SKM-1 (cell line): ENCODE measurements around the gene PER2.

Source experiments
- DNase-seq: peaks from one replicate; lab custom pipeline; 2025; ENCODE audit not compliant: unreplicated experiment; lab: John Stamatoyannopoulos, UW

Gene PER2

DNA sequence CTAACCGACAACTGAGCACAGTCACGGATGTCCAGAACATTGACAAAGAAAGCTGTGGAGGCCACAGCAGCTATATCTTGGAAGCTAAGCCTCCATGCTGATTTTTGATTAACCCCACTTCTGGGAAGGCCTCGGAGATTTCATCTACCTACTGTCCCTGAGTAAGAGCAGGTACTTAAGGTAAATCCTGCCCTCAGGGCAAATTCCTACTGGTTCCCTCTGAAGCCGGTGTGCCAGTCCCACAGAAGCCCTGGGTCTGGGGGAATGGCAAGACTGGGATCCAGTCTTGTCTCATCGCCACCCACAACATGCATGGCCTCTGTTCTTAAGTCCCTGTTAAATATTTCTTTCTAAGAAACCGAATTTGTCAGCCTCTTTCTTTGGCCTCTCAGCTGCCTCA lies 18.7 kb downstream of the PER2 start:
- DNase-seq = no peak

DNA sequence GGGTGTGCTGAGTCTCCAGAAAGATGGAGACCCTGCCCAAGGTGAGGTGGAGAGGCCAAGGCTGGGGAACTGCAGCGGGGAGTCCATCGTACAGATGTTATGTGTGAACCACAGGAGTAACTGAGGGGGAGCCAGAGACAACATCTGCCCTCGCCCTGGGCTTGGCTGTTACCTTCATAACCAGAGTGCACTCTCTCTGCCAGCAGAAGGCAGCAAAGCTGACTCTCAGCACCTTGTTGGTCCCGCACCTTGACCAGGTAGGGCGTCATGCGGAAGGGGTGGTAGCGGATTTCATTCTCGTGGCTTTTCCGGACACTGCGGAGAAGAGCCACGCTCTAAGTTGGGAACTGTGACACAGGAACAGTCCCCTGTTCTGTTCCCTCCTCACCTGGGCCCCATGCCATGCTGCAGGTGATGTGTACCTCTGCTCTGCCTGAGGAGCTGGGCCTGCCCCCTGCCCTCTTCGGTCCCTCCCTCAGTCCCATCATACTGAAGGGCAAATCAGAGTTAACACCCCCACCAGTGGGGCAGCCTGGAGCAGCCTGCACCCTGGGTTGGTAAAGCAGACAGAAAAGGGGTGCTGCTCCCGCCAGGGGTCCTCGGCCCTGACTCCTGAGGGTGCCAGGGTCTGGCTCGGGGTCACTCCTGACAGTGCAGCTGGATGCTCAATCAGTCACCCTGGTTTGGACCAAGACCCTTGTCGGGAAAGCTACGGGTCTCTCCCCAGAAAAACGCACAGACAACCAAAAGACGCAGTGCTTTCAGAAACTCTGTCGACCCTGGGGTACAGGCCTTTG lies 20.3 kb downstream of the PER2 start:
- DNase-seq = no peak

DNA sequence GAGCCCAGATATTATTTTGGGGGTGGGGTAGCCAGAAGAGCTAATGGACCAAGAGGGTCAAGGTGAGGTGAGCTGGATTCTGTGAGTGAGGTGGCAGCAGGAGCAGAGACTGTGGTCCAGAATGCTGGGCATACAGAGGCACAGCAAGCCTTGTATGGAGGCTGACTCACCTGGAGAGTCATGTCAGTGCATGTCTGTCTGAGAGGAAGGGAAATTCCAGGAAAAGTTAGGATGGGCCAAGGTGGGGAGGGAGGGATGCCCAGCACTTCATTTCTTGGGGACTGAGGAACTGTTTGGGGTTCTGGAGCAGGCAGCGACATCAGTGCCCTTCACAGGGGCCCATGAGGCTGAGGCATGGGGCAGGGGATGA lies 21.1 kb downstream of the PER2 start:
- no peak for DNase-seq

DNA sequence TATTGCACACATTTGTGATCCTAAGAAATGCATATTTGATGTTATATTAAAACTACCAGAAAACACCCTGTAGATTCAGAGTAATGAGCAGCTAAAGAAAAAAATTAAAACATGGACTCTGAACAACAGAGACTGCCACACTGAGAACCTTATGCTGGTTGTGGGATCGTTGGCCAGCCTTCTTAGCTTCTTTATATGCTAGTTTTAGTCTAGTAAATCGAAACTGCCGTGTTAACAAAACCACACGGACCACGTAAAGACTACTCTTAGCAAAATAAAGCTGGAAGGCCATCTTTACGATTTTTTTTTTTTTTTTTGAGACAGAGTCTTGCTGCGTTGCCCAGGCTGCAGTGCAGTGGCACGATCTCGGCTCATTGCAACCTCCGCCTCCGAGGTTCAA lies 22.8 kb downstream of the PER2 start:
- DNase-seq = no peak

DNA sequence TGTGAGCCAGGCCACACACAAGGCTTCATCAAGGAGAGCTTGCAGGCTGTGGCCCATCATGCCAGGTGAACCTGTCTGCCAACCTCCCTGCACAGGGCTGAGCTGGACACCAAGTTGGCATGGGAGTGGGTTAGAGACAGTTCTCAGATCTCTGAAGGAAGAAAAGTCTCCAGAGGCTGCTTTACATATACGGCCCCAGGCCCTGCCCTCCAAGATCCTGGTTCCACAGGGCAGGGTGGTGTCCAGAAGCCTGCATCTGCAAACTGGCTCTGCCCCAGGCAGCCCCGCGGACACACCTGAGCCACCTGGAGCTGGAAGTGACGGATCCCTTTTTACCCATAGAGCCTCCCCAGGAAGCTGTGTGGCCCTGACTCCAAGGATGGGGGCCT lies 24.3 kb downstream of the PER2 start:
- no peak for DNase-seq

DNA sequence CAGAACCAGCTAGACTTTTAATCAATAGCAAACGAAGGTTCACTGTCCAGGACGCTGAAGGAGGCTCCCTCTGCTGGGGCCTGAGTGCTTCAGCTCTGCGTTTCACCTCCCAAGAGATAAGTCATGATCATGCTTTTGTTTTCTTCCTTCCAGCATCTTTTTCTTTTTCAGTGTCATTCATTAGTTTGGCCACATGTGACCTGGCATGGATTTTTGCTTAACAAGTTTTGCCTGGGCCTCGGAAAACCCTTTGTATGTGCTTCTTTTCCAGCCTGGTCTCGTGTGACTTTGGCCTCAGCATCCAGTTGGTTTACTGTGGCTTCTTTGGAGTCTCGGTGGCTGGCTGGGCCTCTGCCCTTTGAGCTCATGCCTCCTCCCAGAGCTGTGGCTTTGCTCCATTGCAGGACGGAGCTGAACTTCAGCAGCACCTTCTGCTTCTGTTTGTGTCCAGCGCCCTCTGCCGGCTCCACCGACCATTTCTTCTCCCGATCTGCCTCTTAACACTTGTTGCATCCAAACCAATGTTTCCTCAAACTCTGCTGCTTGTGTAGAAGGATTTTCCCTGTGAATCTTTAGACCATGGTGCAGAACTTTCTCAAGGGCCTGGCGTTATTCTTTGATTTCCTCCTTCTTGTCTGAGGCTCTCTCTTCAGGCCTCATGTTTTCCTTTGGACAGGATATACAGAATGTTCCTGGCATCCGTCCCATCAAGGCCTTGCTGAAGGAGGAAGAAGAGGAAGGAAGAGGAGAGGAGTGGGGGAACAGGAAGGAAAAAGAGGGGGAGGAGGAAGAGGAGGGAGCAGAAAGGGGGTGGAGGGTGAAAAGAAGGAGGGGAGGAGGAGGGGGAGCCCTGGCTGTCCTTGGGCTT lies 25.0 kb downstream of the PER2 start:
- DNase-seq = peak; percentile 74

DNA sequence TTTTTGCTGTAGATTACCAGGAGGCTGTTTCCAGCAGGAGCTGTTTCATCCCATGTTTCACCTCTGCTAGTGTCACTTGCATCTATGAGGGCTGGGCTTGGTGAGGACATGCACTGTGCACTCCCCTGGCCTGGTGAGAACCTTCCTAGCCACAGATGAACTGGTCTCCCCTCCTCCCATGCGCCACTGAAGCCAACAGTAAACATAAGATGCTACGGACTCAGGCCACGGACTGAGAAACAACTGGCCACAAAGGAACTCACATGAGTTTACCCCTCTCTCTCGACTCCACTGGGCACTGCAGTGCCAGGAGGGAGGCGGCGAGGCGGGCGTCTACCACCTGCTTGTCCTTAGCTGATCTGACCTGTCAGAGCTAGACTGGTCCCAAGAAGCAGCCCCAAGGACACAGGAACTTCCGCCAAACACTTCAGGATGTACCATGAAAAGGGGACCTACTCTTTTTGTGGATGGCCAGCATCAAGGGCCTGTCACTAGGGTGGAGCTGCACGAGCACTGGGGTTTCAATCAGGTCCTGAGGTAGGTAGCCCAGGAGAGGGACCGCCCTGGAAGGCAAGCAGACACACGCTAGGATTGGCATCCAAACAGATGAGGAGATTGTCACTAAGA lies 25.8 kb downstream of the PER2 start:
- no peak for DNase-seq

DNA sequence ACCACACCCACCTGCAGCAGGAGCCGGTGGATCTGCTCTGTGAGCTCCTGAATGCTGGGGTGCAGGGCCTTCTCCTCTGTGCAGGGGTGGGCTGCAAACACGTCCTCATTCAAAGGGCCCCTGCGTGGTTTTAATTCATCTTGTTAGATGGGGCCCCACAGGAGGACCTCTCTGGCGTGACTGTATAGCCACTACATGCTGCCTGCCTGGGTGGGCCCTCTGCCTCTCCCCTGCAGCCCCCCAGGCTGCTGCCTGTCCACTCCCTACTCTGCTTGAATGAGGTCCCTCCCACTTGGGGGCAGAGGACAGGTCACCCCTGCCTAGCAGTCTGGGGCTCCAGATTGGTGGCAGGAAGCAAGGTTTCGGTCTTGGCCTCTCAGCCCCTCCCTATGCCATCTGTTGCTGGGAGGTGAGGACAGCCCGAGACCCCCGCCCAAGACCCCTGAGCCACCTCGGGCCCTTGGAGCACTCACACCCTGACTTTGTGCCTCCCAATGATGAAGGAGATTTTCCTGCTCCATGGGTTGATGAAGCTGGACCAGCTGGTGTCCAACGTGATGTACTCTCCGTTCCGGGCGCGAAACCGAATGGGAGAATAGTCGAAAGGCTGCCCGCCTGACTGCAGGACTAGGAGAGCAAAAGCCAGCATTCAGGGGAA lies 26.6 kb downstream of the PER2 start:
- DNase-seq = no peak

DNA sequence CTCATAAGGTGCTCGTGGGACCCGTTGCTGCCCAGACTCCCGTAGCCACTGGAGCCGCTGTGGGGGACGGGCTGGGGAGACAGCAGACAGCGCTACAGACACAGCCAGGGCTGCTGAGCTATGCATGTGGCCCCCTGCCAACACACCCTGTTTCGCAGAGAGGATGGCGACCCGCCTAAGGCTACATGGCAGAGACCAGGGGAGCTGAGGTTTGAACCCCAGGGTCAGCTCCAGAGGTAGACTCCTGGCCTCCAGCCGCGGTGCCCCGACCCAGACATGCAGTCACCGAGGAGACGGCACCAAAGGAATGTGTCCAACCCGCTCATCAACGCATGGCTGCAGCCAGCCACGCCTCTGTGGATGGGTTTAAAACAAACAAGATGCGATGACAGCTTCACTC lies 27.5 kb downstream of the PER2 start:
- no peak for DNase-seq

DNA sequence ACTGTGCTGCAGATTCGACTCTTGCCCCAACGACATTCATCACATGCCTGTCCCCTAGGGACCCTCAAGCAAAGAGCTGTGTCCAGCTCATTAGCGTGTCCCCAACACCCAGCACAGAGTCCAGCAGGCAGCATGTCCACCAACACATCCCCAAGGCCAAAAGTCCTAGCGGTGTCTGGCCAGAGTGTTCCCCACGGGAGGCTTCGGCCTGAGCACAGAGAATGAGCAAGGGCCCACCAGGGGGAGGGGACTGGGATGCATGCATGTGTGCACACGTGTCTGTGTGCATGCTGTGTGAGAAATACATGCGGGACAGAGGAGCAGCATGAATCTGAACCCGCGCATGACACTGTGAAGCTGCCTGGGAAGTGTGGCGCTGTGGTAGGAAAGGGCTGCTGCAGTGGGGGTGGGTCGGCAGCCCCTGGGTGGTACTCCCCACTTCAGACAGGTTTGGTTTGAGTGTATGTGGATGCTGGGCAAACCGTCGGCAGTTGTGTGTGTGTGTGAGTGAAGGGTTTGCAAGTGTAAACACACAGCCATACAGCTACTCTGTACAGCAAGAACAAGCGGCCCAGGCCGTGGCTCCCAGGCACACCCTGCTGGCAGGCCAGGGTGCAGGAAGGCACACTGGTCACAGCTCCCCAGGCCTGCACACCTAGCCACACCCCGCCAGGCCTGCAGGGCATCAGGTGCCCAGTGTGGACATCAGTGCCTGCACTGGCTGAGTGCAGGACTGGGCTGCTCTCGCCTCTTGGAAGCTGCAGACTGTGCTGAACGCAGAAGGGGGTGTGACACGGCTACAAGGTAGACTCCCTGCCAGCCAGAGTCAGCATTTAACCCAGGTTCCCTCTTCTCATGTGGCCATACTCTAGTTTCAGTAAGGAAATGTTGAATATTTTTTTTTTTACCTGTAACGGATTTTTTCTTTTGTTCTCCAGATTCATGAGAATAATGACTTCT lies 29.1 kb downstream of the PER2 start:
- no peak for DNase-seq

DNA sequence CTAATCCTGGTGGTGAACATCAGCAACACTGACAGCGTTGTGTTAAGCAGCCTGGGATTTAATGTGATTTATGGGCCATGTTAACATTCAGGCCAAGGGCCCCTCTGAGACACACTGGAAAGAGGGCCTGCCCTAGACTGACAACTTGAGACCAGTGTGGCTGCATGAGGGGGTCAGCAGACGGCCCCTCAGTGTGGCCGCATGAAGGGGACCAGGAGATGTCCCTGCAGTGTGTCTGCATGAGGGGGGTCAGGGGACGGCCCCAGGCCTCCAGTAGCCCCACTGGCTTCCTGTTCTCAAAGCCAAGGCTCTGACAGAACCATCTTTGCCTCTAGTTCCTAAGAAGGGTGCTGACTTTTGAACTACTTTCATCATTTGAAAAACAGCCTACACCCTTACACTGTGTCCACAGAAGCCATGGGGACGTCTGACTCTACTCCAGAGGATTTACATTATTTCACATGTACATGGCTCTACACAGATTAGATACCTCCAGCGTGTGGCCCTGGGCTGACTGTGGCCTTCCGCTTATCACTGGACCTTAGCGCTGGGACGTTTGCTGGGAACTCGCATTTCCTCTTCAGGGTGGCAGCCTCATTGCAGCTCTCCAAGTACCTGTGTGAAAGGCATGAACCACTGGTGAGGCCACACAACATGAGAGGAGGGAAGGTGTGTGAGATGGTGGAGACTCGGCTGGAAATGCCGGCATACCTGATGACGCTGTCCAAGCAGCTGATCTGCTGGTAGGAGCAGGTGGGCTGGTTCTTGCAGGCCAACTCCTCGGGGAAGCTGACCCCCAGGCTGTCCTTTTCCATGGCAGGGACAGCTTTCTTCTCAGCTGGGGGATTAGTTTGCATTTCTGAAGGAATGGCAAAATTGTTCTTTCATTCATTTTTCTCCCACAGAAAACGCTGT lies 30.4 kb downstream of the PER2 start:
- no peak for DNase-seq

DNA sequence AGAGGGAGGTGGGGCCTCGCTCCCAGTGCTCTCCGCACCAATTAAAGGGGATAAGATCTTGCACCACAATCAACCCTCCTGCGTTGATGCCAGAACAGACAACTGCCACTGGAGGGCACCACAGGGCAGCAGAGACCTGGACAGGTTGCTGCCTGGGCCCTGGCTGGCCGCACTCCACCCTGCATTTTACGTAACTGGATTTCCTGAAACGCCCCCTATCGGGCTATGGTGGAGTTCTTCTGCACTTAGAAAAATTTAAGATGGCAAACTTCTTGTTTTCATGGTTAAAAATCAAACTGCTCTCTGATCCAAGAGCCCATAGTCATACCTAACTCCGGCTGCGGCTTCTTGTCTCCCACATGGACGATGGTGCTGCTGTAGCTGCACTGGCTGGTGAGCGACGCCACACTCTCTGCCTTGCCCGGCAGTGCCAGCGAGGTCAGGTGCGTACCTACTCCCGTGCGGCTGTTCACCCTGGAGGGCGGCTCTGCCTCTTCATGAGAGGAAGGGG lies 31.8 kb downstream of the PER2 start:
- DNase-seq = peak; percentile 79

DNA sequence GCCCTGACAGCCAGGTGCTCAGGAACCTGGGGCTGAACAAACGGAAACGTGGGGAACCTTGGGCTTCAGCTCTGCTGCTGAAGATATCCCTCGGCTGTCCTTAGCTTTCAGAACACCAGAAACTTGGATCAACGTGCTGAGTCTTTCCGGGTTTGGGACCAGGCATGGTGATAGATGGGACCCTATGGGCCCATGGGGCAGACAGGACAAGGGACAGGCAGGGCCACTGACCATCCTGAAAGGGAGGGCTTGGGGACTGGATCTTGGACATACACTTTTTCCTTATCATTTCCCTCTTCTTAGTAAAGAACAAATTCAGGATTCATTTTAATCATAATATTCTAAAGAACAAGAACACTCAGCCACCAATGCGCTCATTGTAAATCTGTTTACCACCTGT lies 32.3 kb downstream of the PER2 start:
- no peak for DNase-seq

DNA sequence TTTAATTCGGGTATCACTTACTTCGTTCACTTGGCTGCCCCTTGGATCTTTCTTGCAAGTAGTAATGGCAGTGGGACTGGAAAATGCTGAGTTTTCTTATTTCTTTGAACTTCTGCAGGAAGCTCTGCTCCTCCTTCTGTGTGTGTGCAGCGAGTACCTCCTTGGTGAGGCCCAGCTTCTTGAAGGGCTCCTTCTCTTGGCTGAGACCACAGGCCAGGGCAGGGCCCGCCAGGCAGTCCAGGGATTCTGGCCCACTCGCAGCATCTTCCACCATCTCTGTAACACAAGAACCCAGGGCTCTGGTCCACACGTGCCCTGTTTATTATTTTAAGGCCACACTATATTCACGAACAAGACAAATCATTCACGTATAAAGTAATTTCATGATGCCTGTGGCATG lies 32.8 kb downstream of the PER2 start:
- DNase-seq = no peak

DNA sequence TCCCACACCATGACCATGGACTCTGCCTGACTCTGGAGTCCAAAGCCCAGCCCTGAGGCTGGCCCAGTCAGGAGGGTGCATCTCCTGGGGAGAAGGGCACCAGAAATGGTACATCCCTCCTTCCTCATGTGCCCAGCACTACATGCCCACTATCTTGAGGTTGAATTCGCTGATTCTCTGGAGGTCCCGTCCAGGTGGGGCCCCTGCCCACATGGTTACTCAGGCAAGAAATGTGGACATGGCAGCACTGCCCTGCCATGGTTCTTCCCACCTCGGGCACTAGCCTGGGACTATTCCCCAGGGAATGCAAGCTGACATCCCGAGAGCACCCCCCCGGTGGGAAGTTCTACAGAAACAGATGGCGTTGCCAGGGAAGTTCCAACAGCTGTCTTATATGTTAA lies 33.3 kb downstream of the PER2 start:
- no peak for DNase-seq

DNA sequence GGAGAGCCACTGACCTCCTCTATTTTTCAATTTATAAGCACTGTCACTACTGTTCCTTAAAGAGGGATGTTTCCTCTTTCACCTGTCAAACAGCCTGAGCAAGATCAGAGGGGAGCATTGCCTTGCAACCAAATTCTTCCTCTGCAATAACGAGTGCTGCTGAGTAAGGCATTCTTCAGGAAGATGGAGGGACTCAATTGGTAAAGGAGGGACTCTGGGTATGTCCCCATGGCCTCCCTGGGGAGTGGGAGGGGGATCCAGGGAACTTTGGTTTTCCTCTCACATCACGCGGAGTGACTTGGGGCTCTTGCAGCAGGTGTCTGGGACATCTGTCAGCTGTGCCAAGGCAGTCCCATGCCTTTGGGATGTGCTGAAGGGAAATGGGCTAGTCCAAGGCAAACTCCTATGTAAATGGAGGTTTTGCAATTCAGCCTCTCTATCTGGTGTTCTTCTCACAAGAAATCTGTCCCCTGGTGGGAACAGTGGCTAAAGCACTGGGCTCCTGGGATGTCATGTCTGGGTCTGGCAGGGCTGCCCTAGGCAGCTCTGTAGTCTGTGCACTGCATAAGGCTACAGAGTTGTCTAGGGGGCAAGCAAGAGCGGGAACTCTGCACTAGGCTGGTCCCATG lies 34.2 kb downstream of the PER2 start:
- DNase-seq = no peak

DNA sequence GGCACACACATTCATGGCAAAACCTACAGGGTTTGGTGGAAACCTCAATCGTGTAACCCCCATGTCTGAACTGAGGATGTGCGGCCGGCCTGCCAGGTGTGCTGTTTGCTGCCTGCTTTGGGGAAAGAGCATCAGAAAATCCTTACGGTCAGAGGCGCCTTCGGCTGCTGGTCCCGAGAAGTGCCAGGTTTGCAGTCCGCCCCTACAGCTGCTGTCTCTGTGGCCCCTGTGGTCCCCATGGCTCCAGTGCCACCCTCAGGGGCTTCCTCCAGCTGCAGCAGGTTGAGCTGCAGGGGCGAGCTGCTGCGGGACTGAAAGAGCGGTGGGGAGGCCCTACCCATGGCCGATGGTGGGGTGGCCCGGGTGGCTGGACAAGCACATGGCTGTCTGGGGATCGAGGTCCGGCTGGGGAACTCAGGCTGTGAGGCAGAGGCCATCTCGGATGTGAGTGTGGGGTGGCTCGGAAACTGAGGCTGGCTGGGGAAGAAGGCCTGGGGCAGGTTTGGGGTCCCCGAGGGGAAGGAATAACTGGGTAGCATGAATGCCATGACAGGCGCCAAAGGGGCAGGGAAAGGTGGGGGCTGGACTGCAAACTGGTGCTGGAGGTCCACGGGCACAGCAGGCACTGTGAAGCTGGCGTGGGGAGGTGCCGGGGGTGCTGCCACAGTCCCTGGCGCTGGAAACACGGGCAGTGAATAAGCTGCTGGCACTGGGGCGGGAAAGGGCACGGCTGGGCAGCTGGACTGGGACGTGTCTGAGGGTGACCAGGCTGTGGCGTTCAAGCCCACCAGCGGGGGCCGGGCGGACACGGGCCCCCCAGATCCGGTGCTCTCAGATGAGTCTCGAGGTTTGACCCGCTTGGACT lies 35.4 kb downstream of the PER2 start:
- DNase-seq = no peak

DNA sequence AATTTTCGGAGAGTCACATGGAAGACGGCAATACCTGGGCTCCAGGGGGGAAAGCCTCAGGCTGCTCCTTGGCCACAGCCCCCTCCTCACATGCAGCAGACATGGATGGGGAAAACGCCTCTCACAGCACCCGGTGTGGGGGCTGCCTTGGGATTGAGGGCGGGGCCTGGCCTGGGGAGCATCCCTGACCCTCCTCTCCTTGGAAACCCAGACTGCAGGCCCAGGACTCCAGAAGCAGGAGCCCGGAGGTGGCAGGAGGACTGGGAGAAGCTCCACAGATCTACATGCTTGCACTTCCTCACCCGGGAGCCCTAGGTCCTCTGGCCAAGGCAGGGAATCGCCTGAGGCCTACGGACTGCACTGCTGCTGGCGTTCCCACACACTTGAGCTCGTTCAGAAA lies 36.4 kb downstream of the PER2 start:
- no peak for DNase-seq
